Activated CD8-positive, alpha-beta memory T cell treated with anti-CD3 and anti-CD28 coated beads for 48 hours (primary cell): ENCODE data around the gene NDUFB5.

Experiments used
- DNase-seq, 3 experiments: peaks; one replicate each; pipeline ENCODE4 v3.0.0-alpha.2; 2020; ENCODE audit warnings: low read depth in 2 of 3, low spot score in 2 of 3

Gene NDUFB5

DNA sequence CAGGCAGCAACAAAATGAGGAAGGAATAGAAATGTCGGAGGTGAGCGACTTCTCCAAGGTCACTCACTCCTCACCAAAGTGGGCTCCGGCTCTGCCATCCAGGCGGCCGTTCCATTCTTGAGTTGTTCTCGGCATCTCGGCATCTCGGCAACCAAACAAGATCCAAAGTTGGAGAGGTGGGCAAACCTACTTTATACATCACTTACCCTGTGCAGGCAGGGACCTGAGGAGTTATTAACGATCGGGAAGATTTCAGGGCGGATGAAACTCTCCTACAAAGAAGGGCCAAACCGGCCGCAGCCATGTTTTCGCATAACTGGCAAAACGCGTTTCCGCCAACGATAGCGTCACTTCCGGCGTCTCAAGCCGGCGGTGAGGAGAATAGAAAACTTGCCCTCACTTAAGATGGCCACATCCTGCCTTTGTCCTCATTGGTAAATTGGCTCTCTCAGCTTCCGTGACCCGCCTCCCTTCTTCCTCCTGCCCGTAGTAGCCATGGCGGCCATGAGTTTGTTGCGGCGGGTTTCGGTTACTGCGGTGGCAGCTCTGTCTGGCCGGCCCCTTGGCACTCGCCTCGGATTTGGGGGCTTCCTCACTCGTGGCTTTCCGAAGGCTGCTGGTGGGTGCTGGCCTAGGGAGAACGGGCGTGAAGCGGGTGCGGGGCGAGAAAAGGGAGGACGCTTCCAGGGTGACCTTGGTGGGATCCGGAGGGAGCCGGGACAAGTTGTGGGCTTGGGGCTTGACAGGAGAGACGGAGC, at the start of gene NDUFB5, which contains the start of gene MRPL47:
NDUFB5 (plus strand) TSS at position 474 of the 758 bp plus-strand sequence; CDS start at position 496, 22 bp downstream.
MRPL47 (minus strand) TSS at position 318 of the 758 bp plus-strand sequence; CDS start at position 304, 14 bp downstream.
- DNase-seq = peak; percentile 68 to 78 (median 78)

DNA sequence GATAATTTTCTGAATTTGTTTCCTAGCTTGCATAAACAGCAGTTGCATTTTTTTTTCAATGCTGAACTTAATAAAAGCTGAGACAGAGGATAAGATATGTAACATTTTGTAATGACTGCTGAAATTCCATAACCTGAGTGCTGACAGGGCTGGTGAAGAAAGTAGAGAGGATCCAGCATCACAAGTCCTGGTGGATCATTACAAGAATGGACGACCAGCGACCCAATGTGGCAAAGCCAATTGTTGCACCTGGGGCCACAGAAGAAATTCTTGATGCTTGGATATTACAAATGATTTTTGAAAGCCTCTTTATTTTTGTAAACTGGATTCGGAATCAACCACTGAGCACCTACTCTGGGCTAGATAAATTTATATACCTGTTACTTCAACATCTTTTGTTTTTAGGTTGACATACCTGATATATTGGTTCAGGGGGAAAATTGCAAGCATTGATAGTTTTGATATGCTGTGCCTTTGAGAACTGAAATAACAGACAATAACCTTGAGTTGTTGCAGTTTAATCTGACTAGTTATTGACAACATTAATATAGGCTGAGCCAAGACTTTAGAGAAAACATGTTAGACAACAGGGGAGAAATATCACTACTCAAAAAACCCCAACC, 45.7 kb upstream of the NDUFB5 start:
- DNase-seq = no peak

DNA sequence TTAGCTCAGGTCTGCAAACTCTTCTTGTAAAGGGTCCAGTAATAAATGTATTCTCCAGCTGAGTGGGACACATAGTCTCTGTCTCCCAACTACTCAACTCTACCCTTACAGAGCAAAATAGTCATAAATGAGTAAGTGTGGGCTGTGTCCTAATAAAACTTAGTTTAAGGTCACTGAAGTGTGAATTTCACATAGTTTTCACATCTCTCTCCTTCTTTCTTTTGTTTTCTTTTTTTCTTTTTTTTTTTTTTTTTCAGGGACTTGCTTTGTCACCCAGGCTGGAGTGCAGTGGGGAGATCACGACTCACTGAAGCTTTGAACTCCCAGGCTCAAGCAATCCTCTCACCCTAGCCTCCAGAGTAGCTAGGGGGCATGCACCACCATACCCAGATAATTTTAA, 43.8 kb upstream of the NDUFB5 start:
- DNase-seq = no peak

DNA sequence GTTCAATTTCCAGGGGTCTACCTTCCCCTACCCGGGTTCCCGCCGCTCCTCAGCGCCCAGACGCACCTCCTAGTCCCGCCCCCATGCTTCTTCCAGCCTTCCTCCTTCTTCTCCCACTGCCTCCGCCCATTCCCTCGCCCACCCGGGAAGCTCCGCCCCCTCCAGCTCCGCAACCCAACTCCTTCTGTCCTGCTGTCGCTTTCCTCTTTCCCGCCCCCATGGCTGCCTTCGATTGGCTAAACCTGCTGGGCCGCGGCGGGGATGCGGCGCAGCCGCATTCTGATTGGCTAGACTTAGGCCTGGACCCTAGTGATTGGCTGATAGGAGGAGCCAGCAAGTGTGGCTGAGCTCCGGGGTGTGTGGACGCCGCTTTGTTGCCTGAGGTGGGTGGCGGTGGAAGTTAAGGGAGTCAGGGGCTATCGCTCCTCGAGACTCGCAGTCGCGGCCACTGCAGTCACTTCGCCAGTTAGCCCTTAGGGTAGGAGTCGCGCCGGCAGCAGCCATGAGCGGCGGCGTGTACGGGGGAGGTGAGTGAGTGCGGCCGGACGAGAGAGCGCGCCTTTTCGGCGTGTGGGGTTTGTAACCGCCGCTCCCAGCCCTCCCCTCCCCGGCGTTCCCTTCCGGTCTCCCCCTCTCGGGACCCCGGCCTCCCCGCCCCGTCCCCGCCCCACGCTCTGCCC, 41.9 kb upstream of the NDUFB5 start, which contains the start of gene ACTL6A:
ACTL6A (plus strand) TSS at position 336 of the 680 bp plus-strand sequence; CDS start at position 503, 167 bp downstream.
- DNase-seq = peak; percentile 87 to 97 (median 91)

DNA sequence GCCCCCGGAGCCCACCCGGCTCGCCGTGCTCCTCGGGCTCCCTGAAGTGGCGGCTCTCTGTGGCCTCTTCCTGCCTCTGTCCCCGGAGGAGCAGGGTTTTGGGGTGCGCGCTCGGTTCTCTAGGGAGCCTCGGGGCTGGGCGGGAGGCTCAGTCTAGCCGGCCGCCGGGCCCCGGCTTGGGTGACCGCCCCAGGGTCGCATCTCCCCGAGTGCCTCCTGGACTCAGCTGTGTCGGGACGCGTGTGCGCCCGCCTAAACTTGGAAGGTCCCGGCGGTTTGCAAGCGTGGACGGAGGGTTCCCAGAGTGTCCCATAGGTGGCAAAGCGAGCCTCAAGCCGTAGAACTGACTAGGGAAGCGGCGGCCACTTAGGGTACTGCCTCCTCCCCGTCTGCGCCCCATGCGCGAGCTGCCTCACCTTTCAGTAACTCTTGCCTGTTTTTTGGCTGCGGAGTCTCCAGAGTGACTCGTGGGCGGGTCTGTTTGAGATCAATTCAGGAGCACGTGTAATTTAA, 41.3 kb upstream of the NDUFB5 start:
- peak; percentile 37 to 47 (median 40) for DNase-seq

DNA sequence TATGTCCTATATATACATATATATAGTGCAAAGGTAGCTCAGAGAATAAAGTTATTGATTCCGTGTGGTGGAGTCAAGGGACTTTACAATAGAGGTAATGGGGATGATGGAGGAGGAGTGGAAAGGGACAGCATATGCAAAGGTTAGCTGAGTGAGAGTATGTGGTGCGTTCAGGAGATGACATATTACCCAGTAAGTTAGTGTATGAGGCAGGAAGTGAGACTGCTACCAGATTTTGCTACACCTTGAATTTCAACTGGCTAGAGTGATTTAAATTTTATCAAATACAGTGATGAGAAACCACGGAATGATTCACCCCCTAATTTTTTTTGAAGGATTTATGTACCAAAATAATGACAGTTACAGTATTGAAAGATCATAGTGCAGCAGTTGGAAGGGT, 39.1 kb upstream of the NDUFB5 start:
- DNase-seq = no peak

DNA sequence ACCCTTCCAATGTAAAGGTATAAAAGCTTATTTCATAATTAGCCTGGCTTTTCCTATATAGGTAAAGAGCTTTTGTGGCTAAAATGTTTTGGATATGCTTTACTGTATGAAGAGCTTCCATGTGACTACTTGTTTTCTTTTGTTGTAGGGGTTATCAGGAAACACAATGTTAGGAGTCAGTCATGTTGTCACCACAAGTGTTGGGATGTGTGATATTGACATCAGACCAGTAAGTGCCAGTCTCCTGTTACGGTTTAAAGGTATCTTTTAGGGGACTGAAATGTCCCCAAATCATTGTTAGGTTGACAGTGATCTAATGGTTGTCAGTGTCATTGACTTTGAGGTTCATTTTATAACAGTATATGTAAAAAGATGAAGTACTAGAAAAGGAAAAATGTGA, 23.6 kb upstream of the NDUFB5 start:
- DNase-seq = no peak

DNA sequence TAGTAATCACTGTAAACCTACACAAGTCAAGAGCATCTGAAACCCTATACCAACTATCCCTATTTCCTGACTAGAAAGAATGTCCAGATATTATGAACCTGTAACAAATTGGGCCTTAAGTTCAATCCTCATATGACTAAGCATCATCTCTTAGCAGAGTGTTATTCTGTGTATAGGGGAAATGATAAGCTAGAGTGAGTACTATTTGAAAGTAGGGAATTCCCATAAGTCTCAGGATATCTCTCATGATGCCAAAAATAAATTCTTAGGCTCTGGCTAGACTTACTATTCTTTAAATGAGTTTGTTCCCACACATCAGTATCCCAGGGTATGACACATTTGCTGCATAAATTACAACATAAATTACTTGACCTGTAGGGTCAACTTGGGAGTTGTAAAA, 15.5 kb upstream of the NDUFB5 start:
- DNase-seq = no peak

DNA sequence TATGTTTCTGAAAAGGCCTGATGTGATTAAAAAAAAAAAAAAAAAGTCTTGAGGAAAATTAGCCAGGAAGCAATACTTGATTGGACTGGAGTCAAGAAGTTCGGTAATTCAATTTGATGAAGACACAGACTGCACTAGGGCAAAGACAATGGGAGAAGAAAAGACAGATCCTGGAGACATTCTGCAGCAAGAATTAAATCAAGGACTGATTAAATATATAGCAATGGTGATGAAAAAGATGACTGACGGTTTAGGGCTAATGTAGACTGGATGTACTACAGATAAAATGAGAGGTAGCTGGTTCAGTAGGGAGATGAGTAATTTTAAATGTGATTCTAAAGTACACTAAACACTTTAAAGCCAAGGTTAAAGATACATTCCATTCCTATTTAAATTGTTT, 13.9 kb upstream of the NDUFB5 start:
- DNase-seq = no peak

DNA sequence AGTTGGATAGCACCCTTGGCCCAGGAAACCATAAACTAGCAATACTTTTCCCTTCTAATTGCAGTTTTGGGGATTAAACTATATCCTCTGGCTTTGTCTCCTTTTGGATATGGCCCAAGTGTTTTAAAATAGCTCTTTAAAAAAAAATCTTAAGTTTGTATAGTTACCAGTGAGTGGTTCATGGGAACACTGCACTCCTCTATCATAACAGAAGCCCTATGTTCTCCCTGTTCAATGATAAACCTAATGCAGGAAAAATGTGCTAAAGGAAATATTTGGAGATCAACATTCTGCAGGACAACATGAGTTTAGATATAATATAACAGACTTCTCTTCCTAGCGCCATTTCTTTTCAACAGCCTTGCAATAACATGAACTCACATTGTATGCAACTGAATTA, 13.3 kb upstream of the NDUFB5 start:
- DNase-seq = no peak

DNA sequence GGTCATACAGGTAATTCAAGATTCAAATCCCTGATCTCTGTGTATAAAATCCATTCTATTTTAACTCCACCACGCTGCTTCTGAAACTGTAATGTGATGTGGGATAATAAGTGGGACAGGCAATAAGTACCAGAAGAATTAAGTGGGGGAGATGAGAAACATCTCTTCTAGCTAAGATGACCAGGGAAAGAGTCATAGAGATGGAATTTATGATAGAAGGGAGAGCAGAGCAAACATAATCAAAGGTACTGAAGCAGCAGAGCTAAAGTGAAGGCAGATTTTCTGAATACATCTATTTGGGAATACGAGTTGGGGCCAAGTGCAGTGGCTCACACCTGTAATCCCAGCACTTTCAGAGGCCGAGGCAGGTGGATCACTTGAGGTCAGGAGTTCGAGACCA, 5.1 kb upstream of the NDUFB5 start:
- no peak for DNase-seq

DNA sequence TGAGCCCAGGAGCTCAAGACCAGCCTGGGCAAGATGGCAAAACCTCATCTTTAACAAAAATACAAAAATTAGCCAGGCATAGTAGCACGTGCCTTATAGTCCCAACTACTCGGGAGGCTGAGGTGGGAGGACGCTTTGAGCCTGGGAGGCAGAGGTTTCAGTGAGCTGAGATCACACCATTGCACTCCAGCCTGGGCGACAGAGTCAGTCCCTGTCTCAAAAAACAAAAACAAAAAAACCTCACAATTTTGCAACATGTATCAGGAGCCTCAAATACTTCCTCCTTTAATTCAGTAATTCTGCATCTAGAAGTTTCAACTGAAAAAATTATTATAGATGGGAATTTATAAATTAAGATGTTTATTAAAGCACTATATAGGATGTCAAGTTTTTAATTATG, 1.3 kb upstream of the NDUFB5 start:
- DNase-seq = no peak

DNA sequence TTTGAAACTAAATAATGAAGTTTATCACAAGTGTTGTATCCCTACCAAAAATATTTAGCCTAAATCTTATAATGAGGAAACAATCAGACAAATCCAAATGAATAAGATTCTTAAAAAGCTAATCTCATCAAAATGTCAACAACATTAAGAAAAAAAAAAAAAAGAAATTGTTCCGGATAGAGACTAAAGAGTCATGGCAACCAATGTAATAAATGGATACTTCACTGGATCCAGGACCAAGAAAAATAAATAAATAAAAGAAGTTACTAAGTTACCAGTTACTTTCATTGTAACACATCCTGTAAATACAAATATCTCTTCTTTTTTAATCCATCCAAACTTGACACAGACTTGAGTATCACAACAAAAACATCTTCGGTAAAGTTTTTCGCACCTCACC, 763 bp upstream of the NDUFB5 start:
- DNase-seq = no peak

DNA sequence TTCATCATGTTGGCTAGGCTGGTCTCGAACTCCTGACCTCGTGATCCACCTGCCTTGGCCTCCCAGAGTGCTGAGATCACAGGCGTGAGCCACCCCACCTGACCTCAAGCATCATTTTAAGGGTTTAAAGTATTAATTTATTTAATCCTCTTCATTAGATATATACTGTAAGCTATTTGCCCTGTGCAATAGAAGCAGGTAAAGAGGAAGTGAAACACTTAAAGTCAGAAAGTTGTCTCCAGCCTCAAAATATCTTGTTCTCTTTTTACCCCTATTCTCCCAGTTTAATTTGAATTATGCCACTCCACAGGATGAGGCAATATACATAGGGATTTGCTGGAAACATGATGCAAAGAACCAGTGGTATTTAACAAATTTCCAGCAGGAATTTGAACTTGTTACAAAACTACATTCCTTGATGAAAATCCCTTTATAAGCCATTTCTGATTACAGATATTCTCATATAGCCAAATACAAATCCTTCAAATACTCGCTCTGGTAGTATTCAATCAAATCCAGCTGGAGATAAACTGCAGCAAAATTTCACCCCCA, 2.0 kb downstream of the NDUFB5 start:
- DNase-seq = no peak

DNA sequence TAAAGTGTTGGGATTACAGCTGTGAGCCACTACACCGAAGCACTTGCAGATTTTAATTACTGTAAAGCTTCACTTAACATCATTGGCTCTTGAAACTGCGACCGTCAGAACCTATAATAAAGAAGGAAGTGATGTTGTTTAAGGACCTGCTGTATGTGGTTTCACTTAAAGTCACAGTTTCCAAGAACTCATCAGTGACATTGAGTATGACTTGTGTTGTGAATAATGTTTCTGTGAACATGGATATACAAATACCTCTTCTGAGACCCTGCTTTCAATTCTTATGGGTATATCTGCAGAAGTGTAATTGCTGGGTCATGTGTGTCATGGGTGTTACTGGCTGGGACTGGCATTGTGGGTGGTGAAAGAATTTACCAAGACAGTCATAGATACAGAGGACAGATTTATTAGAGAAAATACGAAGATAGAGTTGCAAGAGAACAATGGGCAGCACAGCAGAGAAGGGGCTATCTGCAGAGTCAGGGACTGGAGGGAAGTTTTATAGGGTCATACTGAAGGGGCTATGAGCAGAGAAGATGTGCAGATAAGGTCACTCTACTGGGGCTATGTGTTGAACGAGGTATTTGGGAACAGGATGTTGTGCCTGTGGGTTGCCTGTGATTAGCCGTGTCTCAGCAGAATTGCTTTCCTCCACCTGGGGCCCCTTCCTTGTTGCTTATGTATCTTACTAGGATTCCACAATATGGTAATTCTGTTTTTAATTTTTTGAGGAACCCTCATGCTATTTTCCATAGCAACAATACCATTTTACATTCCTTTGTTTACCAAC, 4.5 kb downstream of the NDUFB5 start:
- no peak for DNase-seq

DNA sequence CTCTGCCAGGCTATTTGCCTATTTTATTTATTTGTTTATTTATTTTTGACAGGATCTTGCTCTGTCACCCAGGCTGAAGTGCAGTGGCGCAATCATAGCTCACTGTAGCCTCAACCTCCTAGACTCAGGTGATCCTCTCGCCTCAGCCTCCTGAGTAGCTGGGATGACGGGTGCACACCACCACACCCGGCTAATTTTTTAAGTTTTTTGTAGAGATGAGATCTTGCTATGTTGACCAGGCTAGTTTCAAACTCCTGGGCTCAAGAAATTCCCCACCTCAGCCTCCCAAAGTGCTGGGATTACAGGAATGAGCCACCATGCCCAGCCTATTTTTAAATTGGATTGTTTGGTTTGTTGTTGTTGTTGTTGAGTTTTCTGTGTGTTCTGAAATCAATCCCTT, 5.5 kb downstream of the NDUFB5 start:
- DNase-seq = no peak

DNA sequence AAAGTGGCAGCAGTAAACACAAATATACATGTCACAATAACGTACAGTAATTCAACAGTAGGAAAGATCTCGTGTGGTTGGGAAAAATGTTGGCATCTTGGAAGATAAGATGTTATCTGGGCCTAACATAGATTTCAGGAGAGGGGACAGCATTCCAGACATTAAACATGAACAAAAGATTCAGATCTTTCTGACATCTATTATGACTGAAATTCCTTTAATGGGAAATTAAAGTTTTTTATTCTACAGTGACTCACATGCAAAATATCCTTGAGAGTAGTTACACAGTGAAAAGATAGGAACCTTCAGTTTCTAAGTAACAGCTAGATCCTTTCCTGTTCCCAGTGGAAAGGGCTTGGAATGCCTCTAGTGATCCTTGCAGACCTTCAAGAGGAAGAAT, 9.2 kb downstream of the NDUFB5 start:
- no peak for DNase-seq

DNA sequence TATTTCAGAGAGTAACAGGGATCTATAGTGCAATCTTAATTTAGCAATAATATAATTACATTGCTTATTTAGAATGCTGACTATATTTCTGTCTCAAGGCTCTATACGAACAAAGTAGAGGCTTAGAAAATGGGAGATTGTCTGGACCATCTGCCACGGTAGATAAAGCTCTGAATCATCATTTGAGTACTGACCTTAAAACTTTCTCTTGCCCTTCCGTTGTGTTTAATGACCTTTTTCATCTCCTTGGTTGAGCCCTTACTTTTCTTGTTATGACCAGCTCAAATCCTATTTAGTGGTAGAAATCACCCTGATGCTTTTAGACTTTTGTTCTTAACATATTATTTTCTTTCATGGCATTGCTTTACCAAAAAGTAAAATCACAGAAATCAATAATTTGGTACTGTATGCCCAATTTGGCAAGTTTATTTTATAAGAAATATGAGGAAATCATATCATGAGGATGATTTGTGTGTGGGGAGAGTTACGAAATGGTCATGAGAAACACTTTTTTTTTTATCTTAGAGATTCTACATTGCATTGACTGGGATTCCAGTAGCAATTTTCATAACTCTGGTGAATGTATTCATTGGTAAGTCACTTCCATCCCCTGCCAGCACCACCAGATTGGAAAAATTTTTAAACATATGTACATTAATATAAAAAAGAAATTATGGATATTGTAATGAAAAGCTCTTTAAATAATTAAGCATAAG, 11.0 kb downstream of the NDUFB5 start:
- no peak for DNase-seq

DNA sequence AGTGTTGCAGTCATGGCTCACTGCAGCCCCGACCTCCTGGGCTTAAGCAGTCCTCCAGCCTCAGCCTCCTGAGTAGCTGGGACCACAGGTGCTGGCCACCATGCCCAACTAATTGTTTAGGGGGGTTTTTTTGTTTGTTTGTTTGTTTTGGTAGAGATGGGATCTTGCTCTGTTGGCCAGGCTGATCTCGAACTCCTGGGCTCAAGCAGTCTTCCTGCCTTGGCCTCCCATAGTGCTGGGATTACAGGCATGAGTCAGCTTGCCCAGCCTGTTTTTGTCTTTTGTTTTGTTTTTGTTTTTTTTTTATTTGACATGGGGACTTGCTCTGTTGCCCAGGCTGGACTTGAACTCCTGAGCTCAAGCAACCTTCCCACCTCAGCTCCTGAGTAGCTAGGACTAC, 17.4 kb downstream of the NDUFB5 start:
- DNase-seq = no peak

DNA sequence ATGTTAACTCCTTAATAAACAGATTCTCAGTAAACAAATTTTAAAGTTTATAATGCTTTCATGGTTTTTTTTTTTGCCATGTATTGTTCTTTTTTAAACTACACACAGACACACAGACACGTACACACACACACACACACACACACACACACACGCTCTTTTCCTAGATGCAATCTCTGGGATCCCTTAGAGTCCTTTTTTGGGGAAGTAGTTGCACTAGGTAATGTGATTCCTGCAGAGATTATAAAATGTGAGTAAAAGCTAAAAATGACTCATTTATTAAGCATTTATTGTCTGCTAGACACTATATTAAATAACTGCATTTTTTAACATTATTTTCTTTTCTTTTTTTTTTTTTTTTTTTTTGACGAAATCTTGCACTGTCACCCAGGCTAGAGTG, 19.9 kb downstream of the NDUFB5 start:
- DNase-seq = no peak
